Mucosa of descending colon (tissue), 3 donors: ENCODE measurements around the gene BAZ1A. TPM values are rescaled to one million over a fixed set of nuclear protein-coding genes. Genes with fewer than 3 reads are reported as not detected.

Source experiments
- ATAC-seq: fragments of 200-7000 bp; cut with Tn5 transposase; one replicate; pipeline ENCODE4 v1.9.1; 2020; ENCODE audit warnings: mild to moderate bottlenecking, moderate library complexity
- DNase-seq, 3 donors: peaks; one replicate each; pipeline ENCODE4 v3.0.0-alpha.2; 2020
- H3K36me3 ChIP-seq: fragments of 200-600 bp; one replicate; pipeline ENCODE4 v1.8.0; 2021; ENCODE audit warnings: low read depth, mild to moderate bottlenecking
- H3K4me1 ChIP-seq: fragments of 200-600 bp; one replicate; pipeline ENCODE4 v1.8.0; 2021; ENCODE audit warnings: low read depth, mild to moderate bottlenecking
- H3K4me3 ChIP-seq: fragments of 200-600 bp; one replicate; pipeline ENCODE4 v1.8.0; 2021; ENCODE audit warnings: mild to moderate bottlenecking
- H3K9me3 ChIP-seq: fragments of 200-600 bp; one replicate; pipeline ENCODE4 v1.8.0; 2021; ENCODE audit warnings: mild to moderate bottlenecking
- intact Hi-C, 2 donors: fragments of 100-400 bp; cut with DNase I in 1 of 2; cut with micrococcal nuclease in 1 of 2; formaldehyde crosslinking; loops; one replicate each; pipeline versions ENCODE4 v1.11.0 to v1.11.1; 2022; cut with DNase I, micrococcal nuclease
- total RNA-seq, 3 donors: library from RNA; stranded (reverse); fragmentation: NEBNext Ultra II Directional in 2 of 3; extraction: Animal tissue kit (Norgen Biotek cat#: 25700) in 2 of 3; gene quantifications; one replicate each; pipeline versions ENCODE4 v1.2.1 to v1.2.4, GENCODE V29; 2021 to 2023
- TF ChIP-seq, protein P1 (sequence below): fragments of 200-600 bp; IDR thresholded peaks from one replicate; pipeline ENCODE4 v1.8.0; 2022; ENCODE audit warnings: antibody characterized with exemption, mild to moderate bottlenecking
- donor health status: DM: no; HTN: no; CAD: no; lungs with moderate emphysema.
- donor health status: DM: no; HTN: no; CAD: no.
- donor health status: DM: no; HTN: yes; CAD: no.

The BAZ1A gene
- total RNA-seq, 3 donors from 2014 or later: 30.6 to 30.9 (median 30.8) TPM

DNA sequence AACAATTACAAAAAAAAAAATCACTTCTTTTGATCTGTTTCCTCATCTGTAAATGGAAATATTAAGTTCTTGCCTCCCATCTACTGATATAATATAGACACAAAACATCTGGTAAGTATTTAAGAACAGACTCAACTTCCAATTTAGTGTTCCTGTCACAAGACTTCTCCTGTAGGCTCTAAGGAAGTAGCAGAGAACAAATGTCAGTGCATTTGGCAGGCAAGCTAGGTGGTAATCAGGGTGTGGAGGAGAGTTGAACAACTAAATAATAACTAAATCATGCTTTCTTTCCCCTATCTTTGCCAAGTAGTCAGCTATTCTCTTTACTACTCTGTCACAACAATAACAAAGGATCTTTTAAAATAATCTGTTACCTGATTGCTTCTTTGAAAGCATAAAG lies 22.1 kb downstream of the BAZ1A start:
- H3K9me3 ChIP-seq: no peaks in the 10 kb centered on the region
- TF ChIP-seq, protein P1, sequence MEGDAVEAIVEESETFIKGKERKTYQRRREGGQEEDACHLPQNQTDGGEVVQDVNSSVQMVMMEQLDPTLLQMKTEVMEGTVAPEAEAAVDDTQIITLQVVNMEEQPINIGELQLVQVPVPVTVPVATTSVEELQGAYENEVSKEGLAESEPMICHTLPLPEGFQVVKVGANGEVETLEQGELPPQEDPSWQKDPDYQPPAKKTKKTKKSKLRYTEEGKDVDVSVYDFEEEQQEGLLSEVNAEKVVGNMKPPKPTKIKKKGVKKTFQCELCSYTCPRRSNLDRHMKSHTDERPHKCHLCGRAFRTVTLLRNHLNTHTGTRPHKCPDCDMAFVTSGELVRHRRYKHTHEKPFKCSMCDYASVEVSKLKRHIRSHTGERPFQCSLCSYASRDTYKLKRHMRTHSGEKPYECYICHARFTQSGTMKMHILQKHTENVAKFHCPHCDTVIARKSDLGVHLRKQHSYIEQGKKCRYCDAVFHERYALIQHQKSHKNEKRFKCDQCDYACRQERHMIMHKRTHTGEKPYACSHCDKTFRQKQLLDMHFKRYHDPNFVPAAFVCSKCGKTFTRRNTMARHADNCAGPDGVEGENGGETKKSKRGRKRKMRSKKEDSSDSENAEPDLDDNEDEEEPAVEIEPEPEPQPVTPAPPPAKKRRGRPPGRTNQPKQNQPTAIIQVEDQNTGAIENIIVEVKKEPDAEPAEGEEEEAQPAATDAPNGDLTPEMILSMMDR: no peak
- no peak for ATAC-seq
- DNase-seq: no peak
- H3K4me1 ChIP-seq: no peaks in the 10 kb centered on the region
- H3K36me3 ChIP-seq: no peaks in the 10 kb centered on the region
- no peak overlapping the region for H3K4me3 ChIP-seq
- intact Hi-C loops: no loop called here

DNA sequence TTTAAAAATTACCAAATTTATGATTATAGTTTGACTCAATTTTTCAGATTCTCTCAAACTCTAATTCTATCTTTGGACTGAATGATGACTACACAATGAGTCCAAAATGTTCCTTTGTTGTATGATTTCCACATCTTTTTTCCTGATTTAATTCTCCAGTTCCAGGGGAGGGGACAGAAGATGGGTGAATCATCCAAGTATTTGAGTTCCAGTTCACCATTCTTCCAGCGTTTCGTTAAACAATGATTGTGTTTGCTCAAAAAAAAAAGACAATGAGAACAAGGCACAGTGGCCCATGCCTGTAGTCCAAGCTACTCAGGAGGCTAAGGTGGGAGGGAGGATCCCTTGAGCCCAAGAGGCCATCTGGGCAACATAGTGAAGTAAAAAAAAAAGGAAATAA lies 23.8 kb downstream of the BAZ1A start:
- no peak for ATAC-seq
- TF ChIP-seq, protein P1: no peak
- H3K9me3 ChIP-seq: no peaks in the 10 kb centered on the region
- no peak for DNase-seq
- intact Hi-C loops: no loop called here
- no peak overlapping the region for H3K4me3 ChIP-seq
- H3K4me1 ChIP-seq: no peaks in the 10 kb centered on the region
- no peaks in the 10 kb centered on the region for H3K36me3 ChIP-seq

DNA sequence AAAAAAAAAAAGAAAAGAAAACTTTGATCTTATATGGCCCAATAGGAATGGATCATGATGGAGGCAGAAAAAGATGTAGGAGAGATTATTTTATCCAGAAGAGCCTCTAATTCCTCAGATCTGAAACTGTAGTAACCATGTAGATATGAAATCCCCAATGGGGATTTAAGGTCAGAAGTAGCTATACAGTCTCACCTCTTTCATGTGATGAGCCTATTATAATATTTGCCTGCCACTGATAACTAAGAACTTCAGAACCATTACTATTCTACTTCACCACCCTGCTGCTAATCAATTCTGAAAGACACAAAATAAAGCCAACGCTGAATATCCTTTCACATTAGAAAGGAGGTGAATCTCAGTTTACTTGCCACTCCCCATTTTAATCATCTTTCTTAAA lies 29.3 kb downstream of the BAZ1A start:
- ATAC-seq (no peak), DNase-seq (no peak)
- TF ChIP-seq, protein P1: no peak
- no peaks in the 10 kb centered on the region for H3K4me1 ChIP-seq
- H3K9me3 ChIP-seq: no peaks in the 10 kb centered on the region
- intact Hi-C loops: no loop called here
- H3K4me3 ChIP-seq: no peak overlapping the region
- H3K36me3 ChIP-seq: no peaks in the 10 kb centered on the region

GRCh38 chr14:34843011-34843554 lies 32.1 kb downstream of the BAZ1A start:
- intact Hi-C loops: no loop called here
- H3K9me3 ChIP-seq: no peaks in the 10 kb centered on the region
- H3K36me3 ChIP-seq: no peaks in the 10 kb centered on the region
- TF ChIP-seq, protein P1: no peak
- peak; percentile 30 for ATAC-seq
- H3K4me3 ChIP-seq: no peak overlapping the region
- no peak for DNase-seq
- no peaks in the 10 kb centered on the region for H3K4me1 ChIP-seq

- ATAC-seq (no peak), DNase-seq (no peak)
- no peak overlapping the region for H3K4me3 ChIP-seq
- H3K4me1 ChIP-seq: no peaks in the 10 kb centered on the region
- TF ChIP-seq, protein P1: no peak
- H3K36me3 ChIP-seq: no peaks in the 10 kb centered on the region
- no peaks in the 10 kb centered on the region for H3K9me3 ChIP-seq
- intact Hi-C loops: no loop called here
These were observed 37.3 kb downstream of the BAZ1A start for GRCh38 chr14:34837801-34838322.

DNA sequence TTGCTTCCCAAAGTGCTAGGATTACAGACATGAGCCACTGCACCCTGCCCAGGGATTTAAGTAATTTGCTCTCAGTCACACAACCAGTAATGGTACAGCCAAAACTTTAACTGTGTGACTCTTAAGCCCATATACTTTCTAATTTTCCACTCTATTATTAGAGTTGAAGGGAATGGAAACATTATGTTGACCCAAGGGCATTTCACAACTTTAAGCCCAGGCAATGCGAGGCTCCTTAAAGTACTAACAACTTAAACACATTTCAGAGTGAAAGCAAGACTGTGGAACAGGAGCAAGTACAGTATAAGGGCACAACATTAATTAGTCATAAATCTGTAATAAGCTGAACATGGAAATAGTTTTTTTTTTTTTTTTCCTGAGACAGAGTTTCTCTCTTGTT lies 39.8 kb downstream of the BAZ1A start:
- TF ChIP-seq, protein P1: no peak
- intact Hi-C loops: no loop called here
- no peak for DNase-seq
- Histone ChIP-seq H3K4me3 (no peak overlapping the region), H3K36me3 (no peaks in the 10 kb centered on the region), H3K4me1 (no peaks in the 10 kb centered on the region), H3K9me3 (no peaks in the 10 kb centered on the region)
- ATAC-seq: no peak
